GM21360 (cell line): ENCODE measurements around the gene ALOX5.
A peak's percentile ranks its signal among the peaks of the same experiment; 100 is the strongest.
"Not testable (repeated sequence)": the region's sequence is repeated elsewhere in the genome, so short reads cannot be mapped to it uniquely, and the experiment has no call there.

ENCODE experiments used
- ATAC-seq: cut with Tn5 transposase; IDR thresholded peaks from one replicate; pipeline ENCODE4 v1.9.1; 2021; ENCODE audit warnings: mild to moderate bottlenecking, moderate library complexity; ENCODE audit not compliant: unreplicated experiment

Gene ALOX5

GRCh38 chr10:45373576-45374349 is at the start of gene ALOX5:
Gene ALOX5 (plus strand): TSS chr10:45374216. CDS start chr10:45374280, 64 bp downstream.
- ATAC-seq, result peak; percentile 38

GRCh38 chr10:45325116-45325515 is 48.9 kb upstream of the ALOX5 start:
- ATAC-seq, result no peak

GRCh38 chr10:45326864-45327263 is 47.2 kb upstream of the ALOX5 start:
- not testable (repeated sequence) for ATAC-seq

- not testable (repeated sequence) for ATAC-seq
These were observed 42.2 kb upstream of the ALOX5 start for GRCh38 chr10:45331824-45332223.

- ATAC-seq, result no peak
These were observed 34.1 kb upstream of the ALOX5 start for GRCh38 chr10:45339894-45340293.

- not testable (repeated sequence) for ATAC-seq
These were observed 33.6 kb upstream of the ALOX5 start for GRCh38 chr10:45340420-45340819.

GRCh38 chr10:45346652-45347335 is 27.2 kb upstream of the ALOX5 start:
- not testable (repeated sequence) for ATAC-seq

GRCh38 chr10:45347464-45347863 is 26.6 kb upstream of the ALOX5 start:
- not testable (repeated sequence) for ATAC-seq

GRCh38 chr10:45348196-45348765 is 25.7 kb upstream of the ALOX5 start:
- ATAC-seq, result not testable (repeated sequence)

GRCh38 chr10:45353186-45353585 is 20.8 kb upstream of the ALOX5 start:
- peak; percentile 57 for ATAC-seq

GRCh38 chr10:45354261-45354660 is 19.8 kb upstream of the ALOX5 start:
- no peak for ATAC-seq

- no peak for ATAC-seq
These were observed 18.5 kb upstream of the ALOX5 start for GRCh38 chr10:45355494-45355893.

GRCh38 chr10:45358961-45359360 is 15.1 kb upstream of the ALOX5 start:
- not testable (repeated sequence) for ATAC-seq

- not testable (repeated sequence) for ATAC-seq
These were observed 11.8 kb upstream of the ALOX5 start for GRCh38 chr10:45361983-45362799.

GRCh38 chr10:45367643-45368042 is 6.4 kb upstream of the ALOX5 start:
- not testable (repeated sequence) for ATAC-seq

- ATAC-seq, result no peak
These were observed 5.8 kb upstream of the ALOX5 start for GRCh38 chr10:45368181-45368580.

- no peak for ATAC-seq
These were observed 3.6 kb upstream of the ALOX5 start for GRCh38 chr10:45370202-45370955.

- ATAC-seq, result no peak
These were observed 2.5 kb upstream of the ALOX5 start for GRCh38 chr10:45371560-45371959.

GRCh38 chr10:45372251-45372951 is 1.6 kb upstream of the ALOX5 start:
- no peak for ATAC-seq
